HEK293 (cell line): ENCODE measurements around the gene PRSS56.

ENCODE experiments used
- CTCF ChIA-PET: fragments of 350-600 bp; formaldehyde crosslinking; extraction: SDS; loops from one replicate; lab custom pipeline; 2021; ENCODE audit warnings: antibody characterized with exemption; lab: Yijun Ruan, JAX
- POLR2A ChIA-PET: fragments of 300-600 bp; formaldehyde crosslinking; extraction: SDS; loops from one replicate; lab custom pipeline; 2020; ENCODE audit warnings: antibody characterized with exemption, inconsistent platforms; lab: Yijun Ruan, JAX
- H3K27ac ChIP-seq: fragments of 200-500 bp; sonication (Bioruptor generic); 2 replicates; pipeline ENCODE4 v1.5.1; 2014; ENCODE audit warnings: low read depth, low read length, control low read depth, inconsistent platforms; ENCODE audit errors: extremely low read depth
- H3K36me3 ChIP-seq, 2 experiments: fragments of 200-500 bp in 1 of 2; sonication (Bioruptor generic) in 1 of 2; 1 replicate in 1 of 2; 2 replicates in 1 of 2; pipeline ENCODE4 v1.5.1; 2014 to 2017; ENCODE audit warnings: inconsistent platforms in 2 of 2, low read length in 2 of 2; ENCODE audit not compliant: control insufficient read depth in 2 of 2, insufficient read depth in 1 of 2
- H3K4me1 ChIP-seq: fragments of 200-500 bp; sonication (Bioruptor generic); 2 replicates; pipeline ENCODE4 v1.5.1; 2014; ENCODE audit warnings: mild to moderate bottlenecking, low read length, inconsistent platforms; ENCODE audit not compliant: control insufficient read depth, insufficient read depth
- H3K4me3 ChIP-seq: 2 replicates; pipeline ENCODE4 v1.5.1; 2011; ENCODE audit warnings: low read depth, mild to moderate bottlenecking, control low read depth, low read length, moderate library complexity
- H3K9me3 ChIP-seq: fragments of 200-500 bp; sonication (Bioruptor generic); 2 replicates; pipeline ENCODE4 v1.5.1; 2014; ENCODE audit warnings: low read depth, low read length, inconsistent platforms; ENCODE audit not compliant: control insufficient read depth, insufficient read depth
- OSR2 ChIP-seq: fragments of 450-650 bp; formaldehyde crosslinking; IDR thresholded peaks from 2 replicates; pipeline ENCODE4 v1.5.1; 2016; ENCODE audit warnings: missing biosample characterization, missing genetic modification characterization
- PRDM10 ChIP-seq: fragments of 450-650 bp; formaldehyde crosslinking; IDR thresholded peaks from 2 replicates; pipeline ENCODE4 v1.5.1; 2016; ENCODE audit warnings: missing biosample characterization, missing genetic modification characterization
- TCF7L2 ChIP-seq: IDR thresholded peaks from 2 replicates; pipeline ENCODE4 v1.6.1; 2011; ENCODE audit warnings: low read depth, mild to moderate bottlenecking, inconsistent platforms, low read length, moderate library complexity, borderline replicate concordance
- ZFP37 ChIP-seq: fragments of 450-650 bp; formaldehyde crosslinking; IDR thresholded peaks from 2 replicates; pipeline ENCODE4 v1.5.1; 2016; ENCODE audit warnings: missing biosample characterization, missing genetic modification characterization
- ZNF23 ChIP-seq: fragments of 450-650 bp; formaldehyde crosslinking; IDR thresholded peaks from 2 replicates; pipeline ENCODE4 v1.5.1; 2016; ENCODE audit warnings: missing biosample characterization, missing genetic modification characterization, borderline replicate concordance
- ZNF24 ChIP-seq: fragments of 450-650 bp; formaldehyde crosslinking; IDR thresholded peaks from 2 replicates; pipeline ENCODE4 v1.5.1; 2016; ENCODE audit warnings: missing biosample characterization, missing genetic modification characterization
- ZNF274 ChIP-seq, 2 experiments: fragments of 200-500 bp in 1 of 2; fragments of 450-650 bp in 1 of 2; sonication (Bioruptor generic) in 1 of 2; formaldehyde crosslinking in 1 of 2; IDR thresholded peaks; 2 replicates each; pipeline versions ENCODE4 v1.5.1 to v1.6.1; 2014 to 2016; ENCODE audit warnings: borderline replicate concordance in 1 of 2, inconsistent platforms in 1 of 2, low read length in 1 of 2, missing biosample characterization in 1 of 2, missing genetic modification characterization in 1 of 2
- ZNF341 ChIP-seq: fragments of 450-650 bp; formaldehyde crosslinking; IDR thresholded peaks from 2 replicates; pipeline ENCODE4; 2016; ENCODE audit warnings: low read depth, missing biosample characterization, missing genetic modification characterization
- ZNF350 ChIP-seq: fragments of 450-650 bp; formaldehyde crosslinking; IDR thresholded peaks from 2 replicates; pipeline ENCODE4 v1.5.0; 2017; ENCODE audit warnings: missing biosample characterization, mild to moderate bottlenecking, missing genetic modification characterization
- ZNF37A ChIP-seq: fragments of 450-650 bp; IDR thresholded peaks from 2 replicates; pipeline ENCODE4 v1.5.1; 2018; ENCODE audit warnings: missing biosample characterization, missing genetic modification characterization
- ZNF404 ChIP-seq: fragments of 450-650 bp; formaldehyde crosslinking; IDR thresholded peaks from 2 replicates; pipeline ENCODE4 v1.5.1; 2017; ENCODE audit warnings: missing biosample characterization, missing genetic modification characterization
- ZNF449 ChIP-seq: fragments of 450-650 bp; formaldehyde crosslinking; IDR thresholded peaks from 2 replicates; pipeline ENCODE4 v1.5.1; 2017; ENCODE audit warnings: missing biosample characterization, mild to moderate bottlenecking, missing genetic modification characterization, moderate library complexity
- ZNF501 ChIP-seq: fragments of 450-650 bp; formaldehyde crosslinking; IDR thresholded peaks from 2 replicates; pipeline ENCODE4 v1.5.1; 2016; ENCODE audit warnings: missing biosample characterization, missing genetic modification characterization
- ZNF558 ChIP-seq: fragments of 450-650 bp; formaldehyde crosslinking; IDR thresholded peaks from 2 replicates; pipeline ENCODE4 v1.5.1; 2016; ENCODE audit warnings: missing biosample characterization, missing genetic modification characterization
- ZNF600 ChIP-seq: fragments of 450-650 bp; formaldehyde crosslinking; IDR thresholded peaks from 2 replicates; pipeline ENCODE4 v1.5.1; 2016; ENCODE audit warnings: missing biosample characterization, missing genetic modification characterization
- ZNF624 ChIP-seq: fragments of 450-650 bp; formaldehyde crosslinking; IDR thresholded peaks from 2 replicates; pipeline ENCODE4 v1.5.1; 2017; ENCODE audit warnings: missing biosample characterization, missing genetic modification characterization
- ZNF654 ChIP-seq: fragments of 450-650 bp; formaldehyde crosslinking; IDR thresholded peaks from 2 replicates; pipeline ENCODE4 v1.5.1; 2016; ENCODE audit warnings: low read depth, missing biosample characterization, missing genetic modification characterization
- ZNF660 ChIP-seq: fragments of 450-650 bp; IDR thresholded peaks from 2 replicates; pipeline ENCODE4 v1.5.1; 2018; ENCODE audit warnings: missing biosample characterization, mild to moderate bottlenecking, missing genetic modification characterization
- ZSCAN16 ChIP-seq: fragments of 450-650 bp; formaldehyde crosslinking; IDR thresholded peaks from 2 replicates; pipeline ENCODE4 v1.5.1; 2016; ENCODE audit warnings: missing biosample characterization, missing genetic modification characterization
- ZXDB ChIP-seq: fragments of 450-650 bp; formaldehyde crosslinking; IDR thresholded peaks from 2 replicates; pipeline ENCODE4 v1.5.1; 2016; ENCODE audit warnings: missing biosample characterization, missing genetic modification characterization
- TF ChIP-seq, protein P1 (sequence below): fragments of 450-650 bp; formaldehyde crosslinking; IDR thresholded peaks from 2 replicates; pipeline ENCODE4 v1.5.1; 2016; ENCODE audit warnings: missing biosample characterization, missing genetic modification characterization

Gene PRSS56

GRCh38 chr2:232539298-232540231 lies 19.4 kb downstream of the PRSS56 start, which contains the start of gene CHRNG:
Gene CHRNG, plus strand, starts transcription at chr2:232539692. Its CDS starts 56 bp downstream, at chr2:232539748.
- H3K4me3 ChIP-seq: no peak within 1 kb of the TSS
- TF ChIP-seq PRDM10: 0 out of 2 replicates have a peak, but pooled peaks have one; percentile 11
- peak; percentile 88 for TF ChIP-seq ZNF449
- no peak for TF ChIP-seq ZNF37A (tag by site-specific recombination)
- peak; percentile 40; the same call in 1 of the 2 replicates for TF ChIP-seq ZNF600 (tag by site-specific recombination)
- TF ChIP-seq, all 188 proteins: peak for 3
- H3K9me3 ChIP-seq: no peaks in the 10 kb centered on the region
- POLR2A ChIA-PET: no interaction called here
- no peak within 1 kb of the TSS for H3K27ac ChIP-seq
- H3K36me3 ChIP-seq: peaks cover 0 to 5% of the 10 kb centered on the region in 2 experiments; a peak in 1 of 3 replicates
- H3K4me1 ChIP-seq: no peaks in the 10 kb centered on the region
- CTCF ChIA-PET: interaction anchor here (0.6 kb wide), 3 partner anchors 22 to 638 kb away, joined by 3 to 5 read pairs (median 4); no protein-coding TSS in a partner anchor

GRCh38 chr2:232540441-232541041 lies 20.4 kb downstream of the PRSS56 start:
- H3K4me1 ChIP-seq: no peaks in the 10 kb centered on the region
- no peaks in the 10 kb centered on the region for H3K9me3 ChIP-seq
- TF ChIP-seq ZXDB (no peak), ZNF274 (IDR thresholded peaks at IDR 0.05; ENCODE audit: low read length) (no peak), ZNF274 (tag by site-specific recombination; IDR thresholded peaks at IDR 0.05; ENCODE audit: borderline replicate concordance) (no peak), ZSCAN16 (tag by site-specific recombination) (no peak), ZNF404 (no peak), TCF7L2 (no peak), ZNF624 (tag by site-specific recombination) (no peak), ZNF501 (no peak), ZNF660 (no peak), OSR2 (tag by site-specific recombination) (no peak), ZFP37 (no peak), ZNF654 (no peak), ZNF24 (no peak), ZNF23 (tag by site-specific recombination) (no peak), ZNF350 (tag by site-specific recombination) (no peak), ZNF341 (tag by site-specific recombination) (no peak), ZNF558 (no peak)
- TF ChIP-seq, protein P1, sequence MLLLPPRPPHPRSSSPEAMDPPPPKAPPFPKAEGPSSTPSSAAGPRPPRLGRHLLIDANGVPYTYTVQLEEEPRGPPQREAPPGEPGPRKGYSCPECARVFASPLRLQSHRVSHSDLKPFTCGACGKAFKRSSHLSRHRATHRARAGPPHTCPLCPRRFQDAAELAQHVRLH (tag by site-specific recombination): no peak
- CTCF ChIA-PET: interaction anchor here (0.6 kb wide), 1 partner anchor 35 kb away, joined by 3 read pairs; no protein-coding TSS in a partner anchor
- H3K4me3 ChIP-seq: no peak overlapping the region
- no peak overlapping the region for H3K27ac ChIP-seq
- POLR2A ChIA-PET: no interaction called here
- H3K36me3 ChIP-seq: peaks cover 0 to 9% of the 10 kb centered on the region in 2 experiments; a peak in 2 of 3 replicates
